Transverse colon (tissue), 4 donors: ENCODE results near the gene DENND11. TPM values are rescaled to one million over a fixed set of nuclear protein-coding genes. Genes with fewer than 3 reads are reported as not detected.

Experiments
- DNase-seq: peaks from one replicate; pipeline ENCODE4 v3.0.0-alpha.2; 2019
- H3K27ac ChIP-seq, 4 donors: fragments of 200-600 bp; sonication (generic); 2 replicates each; pipeline ENCODE4 v1.5.1; 2016 to 2018; ENCODE audit warnings: inconsistent platforms in 4 of 4
- H3K27me3 ChIP-seq: fragments of 200-600 bp; sonication (generic); 2 replicates; pipeline ENCODE4 v1.5.1; 2017; ENCODE audit warnings: inconsistent platforms
- H3K36me3 ChIP-seq, 4 donors: fragments of 200-600 bp; sonication (generic); 2 replicates each; pipeline ENCODE4 v1.5.1; 2017 to 2019; ENCODE audit warnings: inconsistent platforms in 4 of 4
- H3K4me1 ChIP-seq, 4 donors: fragments of 200-600 bp; sonication (generic); 2 replicates each; pipeline ENCODE4 v1.5.1; 2017 to 2020; ENCODE audit warnings: inconsistent platforms in 4 of 4
- H3K4me3 ChIP-seq, 4 donors: fragments of 200-600 bp; sonication (generic); 1 replicate in 1 of 4; 2 replicates in 3 of 4; pipeline versions ENCODE4 v1.5.1 to v1.6.1; 2017 to 2019; ENCODE audit warnings: inconsistent platforms in 4 of 4
- H3K9me3 ChIP-seq, 2 donors: fragments of 200-600 bp; sonication (generic); 2 replicates each; pipeline ENCODE4 v1.5.1; 2017 to 2019; ENCODE audit warnings: inconsistent platforms in 2 of 2
- CTCF ChIP-seq, 5 experiments: fragments of 200-600 bp in 3 of 5; fragments of 450-650 bp in 2 of 5; sonication (generic) in 3 of 5; IDR thresholded peaks; 1 replicate in 2 of 5; 2 replicates in 3 of 5; pipeline ENCODE4 v1.5.1; 2016 to 2017; ENCODE audit warnings: antibody characterized with exemption in 5 of 5, inconsistent platforms in 3 of 5, mild to moderate bottlenecking in 2 of 5, moderate library complexity in 1 of 5
- EP300 ChIP-seq: sonication (generic); formaldehyde crosslinking; IDR thresholded peaks from one replicate; pipeline ENCODE4 v1.6.1; 2017; ENCODE audit warnings: antibody characterized with exemption, low read depth
- POLR2A ChIP-seq: fragments of 450-650 bp; IDR thresholded peaks from one replicate; pipeline ENCODE4 v1.6.1; 2016; ENCODE audit warnings: antibody characterized with exemption, mild to moderate bottlenecking, moderate library complexity
- POLR2AphosphoS5 ChIP-seq, 3 donors: sonication (generic); formaldehyde crosslinking; IDR thresholded peaks; one replicate each; pipeline ENCODE4 v1.6.1; 2016; ENCODE audit warnings: antibody characterized with exemption in 3 of 3
- WGBS, 2 donors: methylation state at CpG; one replicate each; pipeline ENCODE4 v1.1.5; 2018; ENCODE audit warnings: low coverage in 1 of 2; 5-methylcytosine and 5-hydroxymethylcytosine counted together
- in situ Hi-C, 4 donors: fragments of 200-750 bp; cut with MboI; loops; one replicate each; pipeline versions ENCODE4 v1.15.0 to v1.15.1; 2017; ENCODE audit warnings: low sequenced_read_pairs in 3 of 4, low pct_ligation_motif_present in 1 of 4, low pct_unique_long_range_greater_than_20kb in 1 of 4
- intact Hi-C: fragments of 100-400 bp; cut with DNase I; formaldehyde crosslinking; loops from one replicate; pipeline ENCODE4 v1.15.1; 2023; ENCODE audit warnings: low total_unique reads
- total RNA-seq, 4 donors: library from RNA; depleted of rRNA; stranded (reverse); fragments of >200 nt; gene quantifications; one replicate each; pipeline ENCODE4 v1.1.0, GENCODE V29; 2016

DENND11 gene
- total RNA-seq, 4 donors from 2014 or later = 13.1 to 43.8 (median 30.7) TPM

- 87 to 92% methylated on average over 2 to 3 of the region's 3 CpGs for WGBS, 2 donors
- no peak for DNase-seq
- Histone ChIP-seq H3K36me3 (peaks cover 0 to 10% (median 3%) of the 10 kb centered on the region in 4 donors), H3K27ac (no peak overlapping the region), H3K4me1 (no peaks in the 10 kb centered on the region), H3K4me3 (no peak overlapping the region), H3K9me3 (no peaks in the 10 kb centered on the region), H3K27me3 (no peaks in the 10 kb centered on the region)
- in situ Hi-C loops (no loop called here), intact Hi-C loops (no loop called here)
- TF ChIP-seq CTCF (IDR thresholded peaks at IDR 0.05) = no peak
- no peak for TF ChIP-seq POLR2A
- no peak for TF ChIP-seq EP300
- TF ChIP-seq POLR2AphosphoS5 (IDR thresholded peaks at IDR 0.05) = no peak
Measured at GRCh38 chr7:141673346-141673745, 28.6 kb downstream of the DENND11 start.

DNA sequence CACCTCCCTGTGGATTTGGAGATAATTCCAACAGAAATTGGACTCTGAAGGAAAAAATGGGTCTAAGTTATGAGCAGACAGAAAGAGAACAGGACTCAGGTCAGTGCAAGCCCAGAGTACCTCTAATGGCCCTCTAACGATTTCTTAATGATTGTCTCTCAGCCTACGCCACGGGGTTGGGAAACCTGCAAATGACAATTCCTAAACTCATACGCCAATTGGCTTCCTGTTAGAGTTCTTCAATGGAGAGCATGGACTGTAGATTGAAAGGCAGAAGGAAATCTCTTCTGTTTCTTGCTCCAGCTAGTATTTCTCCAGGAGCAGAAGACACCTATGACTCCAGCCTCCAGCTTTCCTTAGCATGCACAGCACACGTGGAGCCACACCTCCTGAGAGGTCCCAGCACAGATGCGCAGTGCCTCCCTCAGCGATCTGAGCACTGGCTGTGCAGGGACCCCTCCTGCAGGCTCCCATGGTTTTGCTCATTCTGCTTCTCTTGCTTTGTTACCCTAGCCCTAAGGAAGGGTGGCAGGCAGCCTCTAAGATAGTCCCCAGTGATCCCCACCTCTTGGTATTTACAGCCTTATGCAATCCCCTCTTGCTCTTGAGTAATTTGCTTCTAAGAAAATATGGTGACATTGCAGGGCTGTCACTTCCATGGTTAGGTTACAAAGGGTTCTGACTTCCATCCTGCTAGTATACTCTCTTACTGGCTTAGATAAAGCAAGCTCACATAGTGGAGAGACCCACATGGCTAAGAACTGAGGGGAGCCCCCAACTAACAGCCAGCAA, 30.1 kb downstream of the DENND11 start:
- Histone ChIP-seq H3K36me3 (peaks cover 0 to 10% (median 3%) of the 10 kb centered on the region in 4 donors), H3K27ac (no peak overlapping the region), H3K9me3 (no peaks in the 10 kb centered on the region), H3K4me1 (no peaks in the 10 kb centered on the region), H3K4me3 (no peak overlapping the region), H3K27me3 (no peaks in the 10 kb centered on the region)
- TF ChIP-seq POLR2A = no peak
- in situ Hi-C loops = no loop called here
- no peak for DNase-seq
- intact Hi-C loops = no loop called here
- WGBS, 2 donors = 98 to 99% methylated on average over 7 of the region's 7 CpGs

DNA sequence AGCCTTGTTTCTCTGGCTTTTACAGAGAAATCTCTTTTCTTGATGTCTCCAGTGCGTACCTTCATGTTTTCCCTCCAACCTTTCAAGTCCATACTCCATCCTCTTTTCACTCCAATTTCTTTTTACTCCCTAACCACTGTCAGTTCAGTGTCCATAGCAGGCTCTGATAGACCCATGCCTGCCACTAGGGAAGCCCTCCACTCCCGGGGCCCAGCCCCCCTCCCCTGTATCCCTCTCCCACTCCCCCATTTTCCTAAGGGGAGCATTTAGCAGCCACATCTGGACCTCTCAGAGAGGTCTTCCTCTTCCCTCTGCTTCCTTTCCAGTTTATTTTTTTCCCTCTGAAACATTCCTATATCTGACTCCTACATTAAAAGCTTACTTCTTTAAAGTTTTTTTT, 33.1 kb downstream of the DENND11 start:
- in situ Hi-C loops (loop anchor here in 1 of 4 donors (10.0 kb wide), 1 partner anchor 76 kb away; no protein-coding TSS in a partner anchor), intact Hi-C loops (no loop called here)
- Histone ChIP-seq H3K27me3 (no peaks in the 10 kb centered on the region), H3K4me1 (peaks cover 4 to 12% (median 11%) of the 10 kb centered on the region in 4 donors), H3K4me3 (no peak overlapping the region), H3K36me3 (peaks cover 0 to 18% (median 8%) of the 10 kb centered on the region in 4 donors), H3K9me3 (no peaks in the 10 kb centered on the region), H3K27ac (no peak overlapping the region)
- DNase-seq = no peak
- TF ChIP-seq POLR2AphosphoS5 (IDR thresholded peaks at IDR 0.05) (no peak), EP300 (no peak), CTCF (IDR thresholded peaks at IDR 0.05) (no peak), POLR2A (no peak)
- WGBS, 2 donors = 83 to 93% methylated on average over 2 of the region's 2 CpGs

DNA sequence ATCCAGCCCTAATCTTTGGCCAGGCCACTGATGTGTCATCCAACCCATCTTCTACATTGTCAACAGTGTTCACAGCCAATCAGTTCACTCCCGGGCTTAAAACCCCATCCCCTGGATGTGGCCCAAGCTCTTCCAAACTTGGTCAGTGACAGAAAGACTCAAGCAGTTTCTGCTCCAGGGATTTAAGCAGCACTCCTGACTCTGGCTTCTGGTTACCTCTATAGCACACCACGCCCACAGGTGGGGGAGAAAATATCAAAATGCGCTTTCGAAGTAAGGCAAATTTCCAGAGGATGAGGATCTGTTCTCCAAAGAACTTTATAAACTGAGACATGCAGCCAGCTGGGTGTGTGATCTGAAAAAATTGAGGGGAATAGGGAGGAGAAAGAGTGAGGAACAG, 35.9 kb downstream of the DENND11 start:
- DNase-seq = no peak
- Histone ChIP-seq H3K4me1 (peaks cover 8 to 28% (median 26%) of the 10 kb centered on the region in 4 donors), H3K9me3 (no peaks in the 10 kb centered on the region), H3K36me3 (peaks cover 0 to 15% (median 5%) of the 10 kb centered on the region in 4 donors), H3K4me3 (no peak overlapping the region), H3K27me3 (no peaks in the 10 kb centered on the region), H3K27ac (no peak overlapping the region)
- TF ChIP-seq EP300 (no peak), CTCF (IDR thresholded peaks at IDR 0.05) (no peak), POLR2AphosphoS5 (IDR thresholded peaks at IDR 0.05) (no peak), POLR2A (no peak)
- intact Hi-C loops = no loop called here
- WGBS, 2 donors = 91% methylated on average over 4 of the region's 4 CpGs; no CpG with 5 or more reads in 1 of the 2 donors
- in situ Hi-C loops = loop anchor here in 1 of 4 donors (10.0 kb wide), 1 partner anchor 79 kb away; no protein-coding TSS in a partner anchor
